Kidney (tissue), 14 donors: Measurements from ENCODE around the gene SYNDIG1. TPM values are rescaled to one million over a fixed set of nuclear protein-coding genes. Genes with fewer than 3 reads are reported as not detected.

Source experiments
- DNase-seq, 5 donors: peaks; one replicate each; pipeline ENCODE4 v3.0.0-alpha.2; 2013 to 2020
- FAIRE-seq: peaks from 2 replicates; lab custom pipeline; 2012; peaks lifted over from hg19 to GRCh38; lab: Jason Lieb, UNC
- H3K27ac ChIP-seq, 2 donors: one replicate each; pipeline ENCODE4 v1.7.0; 2013; ENCODE audit warnings: low read depth in 2 of 2, low read length in 2 of 2, inconsistent platforms in 1 of 2
- H3K27me3 ChIP-seq: one replicate; pipeline ENCODE4 v1.7.1; 2013; ENCODE audit warnings: low read length, inconsistent platforms; ENCODE audit not compliant: control insufficient read depth, insufficient read depth
- H3K36me3 ChIP-seq, 3 donors: one replicate each; pipeline versions ENCODE4 v1.7.0 to v1.7.1; 2013; ENCODE audit warnings: low read length in 3 of 3, control low read depth in 1 of 3, inconsistent platforms in 1 of 3; ENCODE audit not compliant: insufficient read depth in 3 of 3, control insufficient read depth in 2 of 3
- H3K4me1 ChIP-seq, 3 donors: one replicate each; pipeline versions ENCODE4 v1.7.0 to v1.7.1; 2013; ENCODE audit warnings: low read length in 3 of 3, inconsistent platforms in 1 of 3, low read depth in 1 of 3; ENCODE audit not compliant: control insufficient read depth in 2 of 3, insufficient read depth in 2 of 3
- H3K4me3 ChIP-seq, 3 donors: one replicate each; pipeline versions ENCODE4 v1.7.0 to v1.8.1; 2013; ENCODE audit warnings: low read length in 3 of 3, control low read depth in 1 of 3, inconsistent platforms in 1 of 3
- H3K9ac ChIP-seq, 3 donors: one replicate each; pipeline versions ENCODE4 v1.7.0 to v1.7.1; 2013; ENCODE audit warnings: low read length in 3 of 3, control low read depth in 1 of 3, inconsistent platforms in 1 of 3
- H3K9me3 ChIP-seq, 3 donors: one replicate each; pipeline versions ENCODE4 v1.7.0 to v1.7.1; 2013; ENCODE audit warnings: low read length in 3 of 3, control low read depth in 1 of 3, inconsistent platforms in 1 of 3; ENCODE audit not compliant: control insufficient read depth in 2 of 3, insufficient read depth in 1 of 3
- CTCF ChIP-seq: IDR thresholded peaks from 3 replicates; pipeline ENCODE4 v1.5.1; 2012; ENCODE audit warnings: mild to moderate bottlenecking, moderate library complexity, borderline replicate concordance; ENCODE audit not compliant: insufficient read depth; ENCODE audit errors: extremely low read depth
- intact Hi-C: fragments of 100-400 bp; cut with DNase I; formaldehyde crosslinking; loops from one replicate; pipeline ENCODE4 v1.11.1; 2022
- polyA plus RNA-seq: library from polyadenylated mRNA; stranded (reverse); fragments of 350-450 nt; fragmentation: Illumina TruSeq; extraction: RNeasy Lipid Tissue Mini Kit (QIAGEN cat#74804); gene quantifications from one replicate; pipeline ENCODE4 v1.2.3, GENCODE V29; 2014; ENCODE audit warnings: low read depth, low replicate concordance; ENCODE audit not compliant: insufficient read depth
- total RNA-seq: library from RNA; stranded (reverse); fragmentation: NEBNext Ultra II Directional; extraction: Animal tissue kit (Norgen Biotek cat#: 25700); gene quantifications from one replicate; pipeline ENCODE4 v1.2.1, GENCODE V29; 2021
- donor health status: control.
- donor health status: control.
- donor health status: control.
- donor health status: control.
- donor health status: control.
- donor health status: DM: yes; HTN: yes; CAD: no.
- donor health status: Normal renal cell carcinoma (clear cell type).

The SYNDIG1 gene
- total and polyA plus RNA-seq, 2 donors from 2014 or later, result 5.4 to 8.2 TPM

- Histone ChIP-seq H3K36me3 (no peaks in the 10 kb centered on the region), H3K4me3 (no peak overlapping the region), H3K4me1 (peaks cover 0 to 24% (median 0%) of the 10 kb centered on the region in 3 donors), H3K27ac (no peak overlapping the region), H3K9ac (no peak overlapping the region), H3K27me3 (no peaks in the 10 kb centered on the region), H3K9me3 (no peaks in the 10 kb centered on the region)
- no peak for FAIRE-seq
- TF ChIP-seq CTCF, result no peak
- intact Hi-C loops, result no loop called here
- peak in 2 of 5 donors; percentile 12 to 40 for DNase-seq
Measured at GRCh38 chr20:24698189-24698588, 228.8 kb downstream of the SYNDIG1 start.

- Histone ChIP-seq H3K36me3 (no peaks in the 10 kb centered on the region), H3K4me3 (no peak overlapping the region), H3K4me1 (peaks cover 0 to 21% (median 0%) of the 10 kb centered on the region in 3 donors), H3K9me3 (no peaks in the 10 kb centered on the region), H3K9ac (no peak overlapping the region), H3K27ac (peak overlapping the region in 1 of 2 donors; percentile 17), H3K27me3 (no peaks in the 10 kb centered on the region)
- peak in 1 of 5 donors; percentile 17 for DNase-seq
- intact Hi-C loops, result no loop called here
- no peak for TF ChIP-seq CTCF
- no peak for FAIRE-seq
Measured at GRCh38 chr20:24698706-24699206, 229.3 kb downstream of the SYNDIG1 start.

GRCh38 chr20:24699321-24700165 is 230.1 kb downstream of the SYNDIG1 start:
- H3K9ac ChIP-seq, result no peak overlapping the region
- peak in 2 of 5 donors; percentile 21 to 22 for DNase-seq
- no peaks in the 10 kb centered on the region for H3K36me3 ChIP-seq
- intact Hi-C loops, result no loop called here
- H3K4me1 ChIP-seq, result peaks cover 0 to 19% (median 0%) of the 10 kb centered on the region in 3 donors
- FAIRE-seq, result no peak
- H3K27me3 ChIP-seq, result no peaks in the 10 kb centered on the region
- H3K9me3 ChIP-seq, result no peaks in the 10 kb centered on the region
- H3K4me3 ChIP-seq, result no peak overlapping the region
- H3K27ac ChIP-seq, result no peak overlapping the region
- TF ChIP-seq CTCF, result no peak
